Hematopoietic multipotent progenitor cell treated with erythropoietin and hydrocortisone succinate and interleukin-3 and kit ligand, for 8 days (in vitro differentiated cells): ENCODE results near the gene GPR26.

ENCODE experiments used
- DNase-seq: peaks from one replicate; pipeline ENCODE4 v3.0.0-alpha.2; 2015

GPR26 gene, protein sequence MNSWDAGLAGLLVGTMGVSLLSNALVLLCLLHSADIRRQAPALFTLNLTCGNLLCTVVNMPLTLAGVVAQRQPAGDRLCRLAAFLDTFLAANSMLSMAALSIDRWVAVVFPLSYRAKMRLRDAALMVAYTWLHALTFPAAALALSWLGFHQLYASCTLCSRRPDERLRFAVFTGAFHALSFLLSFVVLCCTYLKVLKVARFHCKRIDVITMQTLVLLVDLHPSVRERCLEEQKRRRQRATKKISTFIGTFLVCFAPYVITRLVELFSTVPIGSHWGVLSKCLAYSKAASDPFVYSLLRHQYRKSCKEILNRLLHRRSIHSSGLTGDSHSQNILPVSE

DNA sequence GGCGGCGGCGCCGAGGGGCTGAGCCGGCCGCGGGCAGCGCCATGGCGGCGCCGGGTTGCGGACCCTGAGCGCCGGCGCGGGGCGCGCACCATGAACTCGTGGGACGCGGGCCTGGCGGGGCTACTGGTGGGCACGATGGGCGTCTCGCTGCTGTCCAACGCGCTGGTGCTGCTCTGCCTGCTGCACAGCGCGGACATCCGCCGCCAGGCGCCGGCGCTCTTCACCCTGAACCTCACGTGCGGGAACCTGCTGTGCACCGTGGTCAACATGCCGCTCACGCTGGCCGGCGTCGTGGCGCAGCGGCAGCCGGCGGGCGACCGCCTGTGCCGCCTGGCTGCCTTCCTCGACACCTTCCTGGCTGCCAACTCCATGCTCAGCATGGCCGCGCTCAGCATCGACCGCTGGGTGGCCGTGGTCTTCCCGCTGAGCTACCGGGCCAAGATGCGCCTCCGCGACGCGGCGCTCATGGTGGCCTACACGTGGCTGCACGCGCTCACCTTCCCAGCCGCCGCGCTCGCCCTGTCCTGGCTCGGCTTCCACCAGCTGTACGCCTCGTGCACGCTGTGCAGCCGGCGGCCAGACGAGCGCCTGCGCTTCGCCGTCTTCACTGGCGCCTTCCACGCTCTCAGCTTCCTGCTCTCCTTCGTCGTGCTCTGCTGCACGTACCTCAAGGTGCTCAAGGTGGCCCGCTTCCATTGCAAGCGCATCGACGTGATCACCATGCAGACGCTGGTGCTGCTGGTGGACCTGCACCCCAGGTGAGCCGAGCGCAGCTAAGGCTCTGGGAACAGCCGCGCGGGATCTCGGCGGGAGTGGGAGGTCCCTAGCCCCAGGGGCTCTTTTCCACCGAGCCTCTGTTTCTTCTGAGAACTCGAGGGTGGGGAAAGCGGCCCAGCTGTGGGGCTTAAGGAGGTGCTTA, at the start of gene GPR26:
Gene GPR26, plus strand, starts transcription at position 38 of the 919 bp plus-strand sequence. Its CDS starts 53 bp downstream, at position 91.
- no peak for DNase-seq

DNA sequence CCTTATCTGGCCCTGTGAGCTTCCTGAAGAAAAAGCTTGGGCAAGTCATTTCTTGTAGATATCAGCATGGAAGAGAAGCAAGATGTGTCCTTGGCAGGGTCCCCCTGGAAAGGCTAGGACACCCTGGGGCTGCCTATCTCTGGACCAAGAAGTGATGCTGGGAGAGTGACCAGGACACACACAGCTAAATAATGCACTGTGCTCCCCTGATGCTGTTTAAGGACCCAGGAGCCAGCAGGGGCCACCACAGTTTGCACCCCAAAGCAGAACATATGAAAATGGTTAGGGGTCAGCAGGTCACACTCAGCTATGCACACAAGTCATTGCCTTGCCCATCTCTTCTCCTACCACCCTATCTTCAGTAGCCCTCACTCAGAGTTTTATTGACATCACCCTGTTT, 47.9 kb upstream of the GPR26 start:
- DNase-seq, result no peak

DNA sequence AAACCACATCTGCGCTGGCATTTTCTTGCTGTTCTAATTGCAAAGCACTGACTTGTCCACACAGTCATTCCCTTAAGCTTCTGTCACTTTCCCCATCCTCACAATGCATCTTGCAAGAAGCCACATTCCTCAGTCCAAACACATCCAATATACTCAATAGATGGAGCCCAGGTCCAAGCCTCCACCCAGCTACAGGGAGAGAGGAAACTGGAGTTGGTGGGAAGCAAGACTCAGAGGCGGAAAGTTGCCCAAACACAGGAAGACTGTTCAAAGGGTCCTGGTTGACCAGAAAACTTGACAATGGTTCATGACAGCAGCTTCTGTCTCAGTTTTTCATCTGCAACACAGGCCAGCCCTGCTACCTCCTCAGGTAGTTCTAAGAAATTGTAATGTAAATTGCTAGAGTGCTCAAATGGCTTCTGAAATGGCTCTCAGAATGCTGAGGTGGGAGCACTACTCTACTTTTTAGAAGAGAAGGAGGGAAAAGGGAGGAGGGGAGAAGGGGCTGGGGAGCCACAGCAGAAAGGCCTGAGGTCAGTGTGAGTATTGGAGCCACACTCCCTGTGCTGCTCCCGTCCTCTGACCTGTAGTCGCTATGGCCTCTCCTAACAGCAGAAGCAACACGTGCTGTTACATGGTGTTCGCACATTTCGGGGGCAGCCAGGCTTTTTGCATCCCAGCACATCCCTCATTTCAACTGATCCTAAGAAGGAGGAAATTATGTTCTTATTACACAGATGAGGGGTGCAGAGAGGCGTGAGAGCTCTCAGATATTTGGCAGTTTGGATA, 46.9 kb upstream of the GPR26 start:
- DNase-seq, result no peak

DNA sequence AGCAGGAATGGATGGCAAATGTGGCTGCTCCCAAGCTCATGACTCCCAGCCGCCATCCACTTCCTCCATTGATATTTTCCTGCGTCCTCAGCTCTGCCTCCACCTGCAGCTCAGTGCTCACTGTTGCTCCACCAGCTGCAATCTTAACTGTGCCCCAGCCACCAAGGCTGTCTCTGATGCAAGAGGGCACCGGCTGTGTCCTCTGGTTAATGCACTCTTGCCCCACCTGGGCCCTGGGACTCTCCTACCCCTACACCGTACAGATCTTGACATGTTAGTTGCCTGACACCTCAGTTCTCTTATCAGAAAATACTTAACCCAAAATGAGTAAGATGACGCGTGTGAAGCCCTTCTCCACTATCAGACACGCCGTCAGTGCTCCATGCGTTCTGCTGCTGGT, 45.5 kb upstream of the GPR26 start:
- DNase-seq, result no peak

DNA sequence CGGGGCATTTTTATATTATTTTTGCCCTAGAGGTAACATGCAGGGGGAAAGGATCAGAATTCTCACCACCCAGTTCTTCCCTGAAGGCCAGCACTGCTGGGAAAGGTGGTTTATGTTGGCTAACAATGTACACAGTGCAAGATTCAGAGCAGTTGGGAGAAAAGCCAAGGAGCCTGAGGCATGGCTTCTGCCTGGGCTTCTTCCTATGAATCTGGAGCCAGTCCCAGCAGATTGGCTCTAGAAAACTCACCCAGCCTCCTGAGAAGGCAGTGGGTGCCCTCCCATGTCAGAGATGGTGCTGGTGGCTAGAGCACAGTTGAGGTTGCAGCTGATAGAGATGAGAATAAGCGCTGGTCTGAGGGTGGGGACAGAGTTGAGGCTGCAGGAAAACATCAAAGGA, 44.7 kb upstream of the GPR26 start:
- no peak for DNase-seq

DNA sequence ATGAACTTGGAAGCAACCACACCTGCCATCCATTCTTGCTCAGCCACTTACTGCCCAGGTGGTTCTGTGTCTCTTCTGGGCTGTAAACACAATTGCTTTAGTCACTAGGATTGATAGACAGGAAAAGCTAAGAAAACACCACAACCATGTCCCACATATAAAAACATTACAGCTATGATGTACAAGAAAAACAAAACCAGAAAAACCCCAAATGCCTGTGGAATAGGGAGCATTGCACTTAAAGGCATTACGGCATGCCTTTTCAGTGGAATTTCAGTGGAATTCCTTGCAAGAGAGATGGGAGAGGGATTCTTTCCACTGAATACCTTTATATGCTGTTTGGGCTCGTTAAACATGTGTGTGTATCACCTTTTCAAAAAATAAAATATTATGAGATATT, 44.2 kb upstream of the GPR26 start:
- no peak for DNase-seq

DNA sequence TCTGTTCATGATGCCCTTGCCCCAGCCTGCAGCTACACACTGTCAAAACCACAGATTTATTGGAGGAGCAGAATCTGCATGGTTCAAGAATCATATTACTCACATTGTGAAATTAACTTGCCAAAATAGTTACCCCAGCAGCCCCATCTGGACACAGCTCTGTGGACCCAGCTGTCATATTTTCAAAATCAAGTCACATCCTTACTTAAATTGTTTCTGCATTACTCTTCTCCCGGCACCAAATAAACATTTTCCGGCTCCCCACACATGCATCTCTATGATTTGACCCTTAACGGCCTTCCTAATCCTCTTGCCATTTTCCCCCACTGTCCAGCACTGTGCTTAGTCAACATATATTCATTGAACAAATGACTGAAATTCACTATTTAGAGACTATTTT, 43.8 kb upstream of the GPR26 start:
- DNase-seq, result no peak

DNA sequence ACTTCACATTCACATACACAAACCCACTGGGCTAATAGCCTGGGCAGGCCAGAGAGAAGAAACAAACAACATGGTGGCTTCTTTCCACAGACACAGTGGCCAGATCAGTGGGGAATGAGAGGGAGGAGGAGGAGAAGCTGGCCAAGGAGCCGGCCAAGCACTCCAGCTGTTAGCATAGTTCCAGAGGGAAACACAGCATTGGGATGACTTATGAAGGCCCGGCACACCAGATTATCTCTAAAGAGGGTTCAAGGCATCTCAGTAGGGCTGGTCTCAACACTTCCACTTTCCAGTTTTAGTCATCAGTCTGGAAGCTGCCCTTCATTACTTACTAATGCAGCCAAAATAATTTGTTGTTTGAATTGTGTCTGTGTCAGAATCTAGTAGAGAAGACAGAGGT, 42.1 kb upstream of the GPR26 start:
- no peak for DNase-seq

DNA sequence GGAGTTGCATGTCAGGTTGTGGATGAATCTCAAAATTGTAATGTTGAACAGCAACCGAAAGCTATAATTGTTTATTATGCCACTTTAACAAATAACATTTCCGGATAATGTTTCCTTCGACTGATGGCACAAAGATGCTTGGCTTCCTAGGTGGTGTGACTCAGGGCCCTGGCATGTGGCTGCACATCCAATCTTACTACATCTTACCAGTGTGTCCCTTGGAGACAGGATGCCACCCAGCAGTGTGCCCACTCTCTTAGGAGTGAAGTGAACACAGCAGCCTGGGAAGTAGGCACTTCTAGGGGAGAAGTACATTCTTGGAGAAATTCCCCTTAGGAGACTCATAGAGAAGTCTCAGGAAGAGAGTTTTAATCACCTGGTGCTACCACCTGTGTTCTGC, 33.0 kb upstream of the GPR26 start:
- no peak for DNase-seq

DNA sequence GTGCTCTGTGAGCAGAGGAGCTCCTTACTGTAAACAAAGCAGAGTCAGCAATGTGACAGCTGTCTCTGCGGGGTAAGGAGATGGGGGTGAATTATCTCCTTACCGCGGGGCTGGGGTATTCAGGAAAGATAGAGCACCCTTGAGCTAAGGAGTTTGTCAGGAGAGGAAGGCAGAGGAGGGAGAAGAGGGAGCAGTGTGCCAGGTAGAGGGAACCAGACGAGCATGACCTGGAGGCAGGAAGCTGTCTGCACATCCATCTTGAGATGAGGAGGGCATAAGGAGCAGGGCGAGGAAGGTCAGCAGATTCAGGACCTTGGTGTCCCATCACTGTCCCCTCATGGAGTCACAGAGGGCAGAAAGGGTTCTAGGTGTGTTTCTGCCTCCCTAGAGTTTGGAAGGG, 32.5 kb upstream of the GPR26 start:
- DNase-seq, result no peak

DNA sequence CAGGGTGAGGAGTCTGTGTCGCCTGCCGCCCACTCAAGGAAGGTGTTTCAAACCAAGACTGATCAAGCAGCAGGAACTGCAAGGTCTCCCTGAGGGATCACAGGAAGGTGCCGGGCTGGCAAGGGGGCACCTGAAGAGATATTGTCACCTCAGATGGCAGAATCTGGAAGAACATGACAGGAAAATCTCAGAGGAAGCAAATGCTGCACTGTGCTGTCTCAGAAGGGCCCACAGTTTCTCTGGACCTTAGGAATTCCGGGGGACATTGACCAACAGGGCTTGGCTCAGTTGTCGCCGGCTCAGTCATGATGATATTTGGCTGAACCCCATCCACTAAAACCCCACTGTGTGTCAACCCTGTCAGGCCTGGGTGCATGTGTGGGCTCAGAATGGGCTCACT, 31.9 kb upstream of the GPR26 start:
- no peak for DNase-seq

DNA sequence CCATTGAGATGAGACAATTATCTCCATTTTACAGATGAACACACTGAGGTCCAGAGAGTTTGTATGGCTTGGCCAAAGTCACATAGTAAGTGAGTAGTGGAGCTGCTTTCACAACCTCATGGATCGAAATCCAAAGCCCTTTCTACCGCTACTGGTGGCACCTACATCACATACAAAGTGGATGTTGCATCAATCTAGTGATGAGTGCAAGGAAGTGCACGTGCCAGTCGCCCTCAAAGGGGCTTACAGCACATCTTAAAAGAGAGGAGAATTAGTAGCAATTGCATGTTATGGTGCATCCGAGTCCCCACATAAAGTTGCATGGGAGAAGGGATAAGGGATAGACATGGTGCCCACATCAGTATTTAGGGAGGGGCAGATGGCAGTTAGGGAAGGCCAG, 31.0 kb upstream of the GPR26 start:
- no peak for DNase-seq

DNA sequence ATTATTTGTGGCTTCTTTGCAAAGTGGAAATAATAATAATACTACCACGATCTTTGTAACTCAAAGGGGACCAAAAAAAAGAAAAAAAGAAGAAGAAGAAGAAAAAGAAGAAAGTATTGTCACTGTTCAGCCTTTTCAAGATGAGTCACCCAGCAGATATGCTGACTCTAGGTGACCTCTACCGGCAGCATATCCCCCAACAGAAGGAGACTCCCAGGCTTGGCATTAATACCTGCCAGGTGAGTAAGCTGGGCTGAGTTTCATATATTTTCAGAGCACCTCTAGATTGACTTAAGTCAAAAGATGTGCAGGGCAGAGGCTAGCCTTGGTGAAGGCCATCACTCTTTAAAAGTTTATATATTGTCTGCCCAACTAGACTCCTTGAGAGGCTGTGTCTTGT, 30.4 kb upstream of the GPR26 start:
- DNase-seq, result no peak

DNA sequence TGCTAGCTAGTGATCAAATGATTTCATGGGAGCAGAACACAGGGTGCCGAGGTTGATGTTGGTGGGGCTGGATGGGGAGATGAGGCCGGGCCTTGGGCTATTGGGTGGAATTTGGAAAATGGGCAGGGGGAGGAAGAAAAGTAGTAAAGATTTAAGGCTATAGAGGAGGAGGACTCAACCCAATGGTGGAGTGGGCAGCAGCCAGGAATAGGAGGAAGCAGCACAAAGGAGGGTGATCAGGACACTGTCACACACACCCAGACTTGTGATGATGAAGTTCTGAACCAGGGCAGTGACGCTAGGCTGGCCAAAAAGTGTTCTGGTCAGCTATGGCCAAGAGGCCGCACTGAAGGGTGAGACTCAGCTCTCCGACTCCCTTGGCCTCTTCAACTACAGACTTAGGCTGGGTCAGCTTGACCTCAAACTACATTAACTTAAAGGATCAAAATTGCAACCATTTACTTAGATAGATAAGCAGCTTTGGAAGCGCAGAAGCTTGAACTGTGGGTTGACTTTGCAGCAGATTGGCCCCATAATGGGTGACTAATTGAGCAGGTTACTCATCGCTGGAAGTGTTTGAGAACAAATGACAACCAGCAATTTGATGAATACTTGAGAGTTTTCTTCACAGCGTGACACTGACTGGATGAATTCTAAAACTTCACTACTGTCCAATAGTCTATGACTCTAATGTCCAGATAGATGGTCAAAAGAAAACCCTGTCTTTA, 29.4 kb upstream of the GPR26 start:
- DNase-seq, result no peak

DNA sequence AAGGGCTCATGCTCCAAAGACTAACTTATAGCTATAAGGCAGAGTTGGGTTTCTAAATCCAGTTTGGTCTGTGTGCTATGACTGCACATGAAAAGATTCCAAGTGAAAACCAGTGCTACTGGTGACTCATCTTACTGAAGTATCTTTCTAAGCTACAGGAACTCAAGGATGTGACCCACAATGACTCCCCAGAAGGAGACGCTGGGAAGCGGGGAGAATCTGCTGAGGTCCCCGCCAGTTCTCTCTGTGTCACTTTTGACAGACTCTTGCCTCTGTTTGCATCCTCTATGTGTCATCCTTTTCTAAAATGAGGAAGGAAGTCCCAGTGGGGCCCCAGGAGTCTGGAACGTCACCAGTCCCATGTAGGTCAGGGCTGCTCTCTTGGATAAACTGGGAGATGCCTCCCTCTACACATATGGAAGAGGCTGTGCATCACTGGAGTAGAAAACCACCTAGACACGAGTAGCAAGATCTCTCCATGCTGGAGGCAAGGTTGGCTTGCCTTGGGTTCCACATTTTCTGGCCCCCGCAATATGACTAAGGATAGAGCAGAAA, 28.8 kb upstream of the GPR26 start:
- no peak for DNase-seq

DNA sequence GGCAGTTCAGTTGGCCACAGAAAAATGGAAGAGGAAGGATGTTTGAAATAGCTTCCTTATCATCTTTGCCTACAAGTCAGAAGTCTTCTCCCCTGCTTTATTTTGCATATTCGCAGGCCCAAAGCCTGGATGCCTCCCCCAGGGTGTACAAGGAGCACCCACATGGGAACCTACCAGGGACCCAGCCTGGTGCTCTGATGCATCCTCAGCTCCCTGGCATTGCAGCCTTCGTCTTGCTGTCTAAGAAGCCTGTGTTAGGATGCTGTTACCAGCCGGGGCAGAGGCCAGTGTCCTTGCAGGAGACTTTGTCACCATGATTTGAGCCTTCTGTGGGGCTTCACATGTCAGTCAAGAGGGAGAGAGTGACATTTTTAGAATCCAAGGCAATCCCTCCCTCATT, 27.0 kb upstream of the GPR26 start:
- DNase-seq, result no peak

DNA sequence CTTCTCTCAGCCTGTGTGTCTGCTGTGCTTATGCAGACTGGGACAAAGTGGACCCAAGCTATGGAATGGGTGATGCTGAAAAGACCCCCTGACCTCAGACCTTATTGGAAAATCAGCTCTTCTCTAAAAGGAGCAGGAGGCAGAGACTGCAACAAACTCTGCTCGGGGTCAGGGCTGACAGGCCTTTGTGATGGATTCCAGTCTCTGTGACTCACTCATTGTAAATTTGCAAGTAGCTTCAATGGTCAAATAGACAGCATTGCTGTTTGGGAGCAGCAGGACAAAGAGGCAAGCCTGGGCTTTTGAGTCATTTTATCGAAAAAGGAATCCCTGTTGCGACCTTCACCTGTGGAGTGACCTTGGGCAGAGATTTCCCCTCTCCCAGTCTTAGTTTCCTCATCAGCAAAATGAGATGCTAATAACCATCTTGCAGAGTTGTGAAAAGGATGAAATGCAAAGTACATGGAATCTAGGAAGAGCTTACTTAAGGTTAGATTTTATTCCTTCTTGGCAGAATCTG, 26.1 kb upstream of the GPR26 start:
- DNase-seq, result no peak

DNA sequence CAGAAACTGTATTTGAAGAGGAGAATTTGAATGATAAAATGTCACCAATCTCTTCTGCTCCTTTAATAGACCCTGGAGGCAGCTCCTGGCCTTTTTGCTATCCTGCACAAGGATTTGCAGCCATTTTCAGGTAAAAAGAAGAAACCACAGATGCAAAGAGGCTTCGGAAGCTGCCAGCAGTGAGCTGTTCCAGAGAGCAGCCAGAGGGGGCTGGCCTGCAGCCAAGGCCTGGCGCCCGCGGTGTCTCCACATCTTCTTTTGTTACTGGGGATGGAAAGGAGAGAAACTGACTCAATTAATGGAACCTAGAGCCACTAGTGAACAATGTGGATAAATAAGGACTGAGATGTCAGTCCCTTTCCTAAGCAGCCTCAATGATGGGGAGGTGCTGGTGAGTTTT, 23.9 kb upstream of the GPR26 start:
- no peak for DNase-seq

DNA sequence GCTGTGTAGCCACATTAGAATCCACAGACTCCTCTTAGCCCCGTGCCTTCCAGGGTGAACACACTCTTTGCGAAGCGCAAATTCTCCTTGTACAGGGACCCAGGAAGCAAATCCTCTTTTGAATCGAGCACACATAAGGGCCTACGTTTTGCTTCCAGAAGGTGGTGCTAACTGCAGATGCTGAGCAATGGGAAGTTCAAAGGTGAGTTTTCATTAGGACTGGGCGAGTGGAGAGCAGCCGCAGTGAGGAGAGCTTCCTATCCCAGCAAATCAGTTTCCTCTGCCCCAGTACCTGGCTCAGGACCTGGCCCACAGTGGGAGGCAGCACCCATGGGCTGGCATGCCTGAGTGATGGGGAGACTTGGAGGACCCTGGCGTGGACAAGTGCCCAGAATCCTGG, 23.5 kb upstream of the GPR26 start:
- no peak for DNase-seq

DNA sequence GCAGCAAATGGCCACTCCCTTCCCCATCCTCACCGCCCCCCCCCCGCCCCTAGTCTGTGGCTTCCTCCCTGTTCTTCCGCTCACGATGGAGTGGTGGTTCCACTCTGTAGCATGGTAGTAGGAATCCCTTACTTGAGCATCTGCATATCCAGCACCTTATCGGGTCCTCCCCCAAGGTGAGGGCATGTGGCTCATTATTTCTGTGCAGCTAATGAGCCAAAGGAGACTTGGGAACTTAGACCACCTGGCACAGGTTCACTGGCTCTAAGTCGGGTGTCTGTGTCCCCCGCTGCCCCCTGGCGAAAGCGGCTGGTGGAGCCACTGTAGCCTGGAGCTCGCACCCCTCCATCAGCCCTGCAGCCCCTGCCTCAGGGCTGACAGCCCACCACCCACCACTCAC, 22.8 kb upstream of the GPR26 start:
- no peak for DNase-seq

DNA sequence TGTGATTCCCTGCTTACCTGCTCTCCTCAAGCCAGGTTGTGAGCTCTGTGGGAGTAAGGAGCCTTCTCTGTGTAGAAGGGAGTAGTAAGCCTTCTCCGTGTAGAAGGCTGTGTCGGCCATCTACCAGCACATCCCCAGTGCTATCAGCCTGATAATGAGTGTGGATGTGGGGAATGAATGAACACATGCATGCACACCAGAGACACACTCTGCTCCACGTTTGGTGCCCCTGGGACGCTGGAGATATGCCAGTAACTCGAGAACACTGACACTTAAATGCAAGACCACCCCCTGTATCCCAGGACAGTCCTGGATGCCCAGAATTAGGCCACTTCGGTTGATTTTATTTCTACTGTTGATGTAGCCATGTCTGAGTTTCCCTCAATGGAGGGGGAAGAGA, 21.1 kb upstream of the GPR26 start:
- DNase-seq, result no peak

DNA sequence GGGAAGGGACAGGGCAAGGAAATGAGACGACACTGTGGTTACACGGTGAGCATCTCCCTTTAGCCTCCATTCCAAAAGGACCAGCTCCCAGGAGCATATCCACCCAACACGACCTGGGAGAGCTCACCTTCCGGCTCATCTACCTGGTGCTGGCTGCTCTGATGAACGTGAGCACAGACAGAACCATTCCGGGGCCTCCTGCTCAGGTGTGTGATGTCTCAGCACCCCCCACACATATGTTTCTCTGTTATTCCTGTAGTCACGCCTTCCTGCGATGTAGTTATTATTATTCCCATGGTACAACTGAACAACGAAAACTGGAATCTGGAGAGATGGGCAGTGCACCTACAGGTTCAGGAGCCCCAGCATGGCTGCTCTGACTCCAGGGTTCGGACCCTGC, 20.5 kb upstream of the GPR26 start:
- no peak for DNase-seq
